NCI-H345 (cell line): ENCODE measurements around the gene SYT2.
"Not testable (repeated sequence)": the region's sequence is repeated elsewhere in the genome, so short reads cannot be mapped to it uniquely, and the experiment has no call there.

ENCODE experiments used
- DNase-seq: peaks from one replicate; lab custom pipeline; 2025; lab: John Stamatoyannopoulos, UW

The SYT2 gene

DNA sequence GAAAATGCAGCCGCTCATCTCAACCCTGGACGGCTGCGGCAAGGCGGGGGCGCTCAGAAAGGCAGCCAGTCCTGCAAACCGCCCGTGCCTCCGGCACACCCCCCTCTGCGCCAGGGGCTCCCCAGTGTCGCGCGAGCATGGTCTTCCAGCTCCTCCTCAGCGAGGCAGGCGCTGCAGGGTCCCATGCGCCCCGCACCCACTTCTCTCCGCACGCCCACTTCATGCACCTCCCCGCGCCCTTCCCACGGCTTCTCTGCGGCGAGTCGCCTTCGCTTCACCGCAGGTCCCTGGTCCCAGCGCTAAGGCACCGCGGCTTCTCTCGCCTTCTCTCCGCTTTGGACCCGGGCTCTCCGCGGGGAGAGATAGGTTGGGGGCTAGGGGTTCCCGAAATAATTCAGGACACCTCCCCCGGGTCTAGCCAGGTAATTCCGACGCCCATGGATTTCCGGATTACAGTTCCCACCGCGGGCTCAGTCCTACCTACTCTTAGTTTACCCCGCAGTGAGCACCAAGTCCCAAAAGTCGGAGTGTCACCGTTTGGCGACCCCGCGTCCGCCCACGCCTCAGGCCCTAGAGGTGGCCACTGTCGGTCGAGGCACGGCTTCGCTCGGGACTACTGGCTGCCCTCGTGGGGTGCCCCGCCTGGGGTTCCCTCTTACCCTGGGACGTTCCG is 67.5 kb downstream of the SYT2 start:
- DNase-seq = no peak

DNA sequence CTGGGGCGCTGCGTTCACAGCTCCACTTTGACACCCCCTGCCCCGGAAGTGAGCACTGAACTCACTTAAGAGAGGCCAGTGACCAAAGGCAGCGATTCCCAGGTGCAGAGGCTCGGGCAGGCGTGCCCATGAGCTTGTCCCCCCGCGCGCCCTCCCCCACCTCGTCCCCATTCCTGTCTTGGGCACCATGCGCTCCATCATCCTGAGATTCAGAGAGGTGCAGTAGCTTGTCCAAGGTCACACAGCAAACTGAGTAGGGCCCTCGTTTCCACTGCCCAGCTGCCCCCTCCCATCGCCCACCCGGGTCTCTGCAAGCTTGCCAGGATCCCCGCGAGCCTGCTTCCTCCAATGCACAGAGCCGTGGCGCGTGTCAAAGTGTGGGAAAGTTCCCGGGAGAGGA is 68.0 kb downstream of the SYT2 start:
- DNase-seq = no peak

DNA sequence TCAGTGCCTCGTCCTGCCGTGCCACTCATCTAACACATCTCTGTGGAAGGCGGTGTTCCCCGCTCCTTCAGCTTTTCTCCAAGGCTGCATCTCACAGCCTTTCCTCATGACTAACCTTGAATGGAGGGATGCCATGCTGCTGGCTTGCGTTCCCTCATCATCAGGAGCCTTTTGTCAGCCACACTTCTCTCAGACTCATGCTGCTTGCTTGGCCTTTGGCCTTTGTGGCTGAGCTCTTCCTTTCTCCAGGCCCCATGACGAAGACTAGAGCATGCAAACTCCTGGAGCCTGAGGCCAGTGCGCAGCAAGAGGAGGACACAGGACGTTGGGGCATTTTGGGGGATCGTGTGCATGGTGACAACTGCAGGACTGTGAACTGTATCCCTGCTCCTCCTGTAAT is 70.8 kb downstream of the SYT2 start:
- no peak for DNase-seq

DNA sequence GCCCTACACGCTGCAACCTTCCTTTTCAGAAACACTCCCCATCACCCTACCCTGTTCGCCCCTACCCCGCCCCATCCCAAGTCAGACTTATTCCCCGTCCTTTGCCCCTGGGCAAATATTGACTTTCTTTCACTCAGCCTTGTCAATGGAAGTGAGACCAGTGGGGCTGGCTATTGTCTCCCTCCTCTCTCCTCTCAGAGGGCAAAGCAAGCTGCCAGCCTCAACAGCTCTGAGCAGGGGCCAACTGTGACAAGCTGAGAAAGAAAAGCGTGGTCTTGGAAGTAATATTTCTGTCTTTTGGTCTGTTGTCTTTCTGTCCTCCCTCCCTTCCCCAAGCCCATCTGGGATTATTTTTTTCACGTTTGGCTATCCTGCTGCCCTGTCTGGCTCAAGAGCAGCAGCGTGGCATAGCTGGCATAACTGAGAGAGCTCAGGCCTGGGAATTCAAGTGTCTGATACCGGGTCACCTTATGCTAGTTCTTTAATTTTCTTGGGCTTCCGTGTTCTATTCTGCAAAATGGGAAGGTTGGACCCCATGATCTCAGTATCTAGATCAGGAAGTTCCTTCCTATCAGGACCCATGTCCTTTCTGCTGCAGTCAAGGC is 71.5 kb downstream of the SYT2 start:
- peak; percentile 55 for DNase-seq

DNA sequence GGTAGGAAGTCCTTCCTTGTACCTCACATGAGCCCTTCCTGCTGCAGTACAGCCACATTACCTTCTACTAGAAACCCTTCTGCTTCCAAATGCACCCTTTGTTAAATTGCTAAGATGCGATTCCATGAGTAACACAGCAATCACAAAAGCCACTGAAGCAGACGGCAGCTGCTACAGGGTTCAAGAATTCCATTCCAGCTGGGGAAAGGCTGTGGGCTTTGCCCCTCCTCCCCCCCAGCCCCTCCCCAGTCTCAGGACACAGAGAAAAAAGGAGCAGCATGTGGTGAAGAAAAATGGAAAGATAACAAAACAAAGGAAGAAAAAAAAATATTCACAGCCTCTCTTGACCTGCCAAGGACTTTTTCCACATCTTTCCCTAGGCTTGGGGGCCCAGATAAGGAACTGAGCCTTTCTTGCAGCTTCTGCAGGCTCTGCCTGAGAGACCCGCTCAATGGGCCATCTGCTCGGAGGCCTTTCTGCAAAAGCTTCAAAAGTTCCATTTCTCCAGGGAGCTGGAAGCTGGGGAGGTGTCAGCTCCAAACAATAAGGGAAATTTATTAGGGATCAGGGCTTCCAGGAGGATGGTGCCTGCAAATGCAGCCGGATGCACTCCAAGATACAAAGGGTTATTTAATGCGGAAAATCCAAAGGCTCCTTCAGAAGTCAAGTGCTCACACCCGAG is 72.1 kb downstream of the SYT2 start:
- no peak for DNase-seq

DNA sequence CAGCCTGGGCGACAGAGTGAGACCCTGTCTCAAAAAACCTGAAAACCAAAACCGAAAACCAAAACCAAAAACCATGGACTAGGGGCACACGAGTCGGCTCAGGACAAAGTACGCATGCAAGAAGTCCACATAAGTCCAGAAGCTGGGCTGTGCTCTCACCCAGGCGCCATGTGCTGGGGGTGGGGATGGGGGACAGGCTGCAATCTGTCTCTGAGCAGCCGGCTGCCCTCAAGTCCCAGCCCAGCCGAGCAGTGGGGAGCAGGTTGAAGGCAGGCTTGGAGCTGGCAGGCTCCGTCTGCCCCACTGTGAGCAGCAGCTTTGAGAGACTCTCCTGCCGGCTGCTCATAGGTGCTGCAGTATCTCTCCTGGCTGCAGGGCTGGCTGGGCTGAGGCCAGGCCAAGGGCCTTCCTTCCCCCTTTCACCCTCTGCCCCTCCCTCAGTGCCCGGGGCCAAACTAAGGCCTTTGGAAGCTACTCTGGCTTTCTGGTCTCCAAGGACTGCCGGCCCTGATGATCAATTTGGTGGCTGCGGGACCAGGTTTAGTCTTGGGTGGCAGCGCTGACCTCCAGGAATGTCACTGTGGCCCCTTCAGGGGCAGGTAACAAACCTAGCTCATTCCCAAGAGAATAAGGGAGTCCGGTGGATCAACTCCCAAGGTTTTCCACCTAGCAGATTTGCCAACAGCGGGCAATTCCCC is 72.8 kb downstream of the SYT2 start:
- not testable (repeated sequence) for DNase-seq

DNA sequence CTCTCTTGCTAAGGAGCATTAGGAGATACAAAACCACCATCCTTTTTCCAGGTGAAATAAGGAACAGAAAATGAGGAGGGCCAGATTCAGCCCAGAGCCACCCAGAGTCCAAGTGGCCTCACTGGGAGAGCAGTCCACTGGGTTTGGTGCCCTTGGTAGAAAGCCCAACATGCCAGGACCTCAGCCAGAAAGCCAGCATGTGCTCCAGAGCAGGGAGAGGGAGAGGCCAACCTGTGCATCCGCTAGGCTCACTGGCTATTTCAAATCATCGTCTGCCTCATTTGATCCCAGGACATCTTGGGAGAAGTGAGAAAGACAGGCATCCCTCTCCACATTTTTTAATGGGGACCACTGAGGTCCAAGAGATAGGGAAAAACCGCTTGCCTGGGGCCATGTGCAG is 74.1 kb downstream of the SYT2 start:
- DNase-seq = not testable (repeated sequence)

DNA sequence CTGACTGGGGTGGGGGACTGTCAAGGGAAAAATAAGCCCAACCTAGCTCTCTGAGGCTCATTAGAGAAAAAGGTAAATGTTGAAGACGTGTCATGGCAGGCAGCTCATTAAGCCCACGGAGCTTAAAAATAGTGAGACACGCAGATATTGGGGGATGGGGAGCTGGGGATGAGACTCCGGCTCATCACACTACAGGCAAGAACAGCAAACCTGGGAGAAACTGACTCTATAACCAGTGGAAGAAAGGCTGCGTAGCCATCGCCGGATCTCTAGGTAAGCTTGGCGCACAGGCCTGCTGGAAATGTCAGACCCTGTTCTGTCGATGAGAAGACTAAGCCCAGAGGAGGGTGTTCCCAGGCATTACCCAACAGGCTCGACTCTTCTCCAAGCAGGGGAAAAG is 78.0 kb downstream of the SYT2 start:
- no peak for DNase-seq

DNA sequence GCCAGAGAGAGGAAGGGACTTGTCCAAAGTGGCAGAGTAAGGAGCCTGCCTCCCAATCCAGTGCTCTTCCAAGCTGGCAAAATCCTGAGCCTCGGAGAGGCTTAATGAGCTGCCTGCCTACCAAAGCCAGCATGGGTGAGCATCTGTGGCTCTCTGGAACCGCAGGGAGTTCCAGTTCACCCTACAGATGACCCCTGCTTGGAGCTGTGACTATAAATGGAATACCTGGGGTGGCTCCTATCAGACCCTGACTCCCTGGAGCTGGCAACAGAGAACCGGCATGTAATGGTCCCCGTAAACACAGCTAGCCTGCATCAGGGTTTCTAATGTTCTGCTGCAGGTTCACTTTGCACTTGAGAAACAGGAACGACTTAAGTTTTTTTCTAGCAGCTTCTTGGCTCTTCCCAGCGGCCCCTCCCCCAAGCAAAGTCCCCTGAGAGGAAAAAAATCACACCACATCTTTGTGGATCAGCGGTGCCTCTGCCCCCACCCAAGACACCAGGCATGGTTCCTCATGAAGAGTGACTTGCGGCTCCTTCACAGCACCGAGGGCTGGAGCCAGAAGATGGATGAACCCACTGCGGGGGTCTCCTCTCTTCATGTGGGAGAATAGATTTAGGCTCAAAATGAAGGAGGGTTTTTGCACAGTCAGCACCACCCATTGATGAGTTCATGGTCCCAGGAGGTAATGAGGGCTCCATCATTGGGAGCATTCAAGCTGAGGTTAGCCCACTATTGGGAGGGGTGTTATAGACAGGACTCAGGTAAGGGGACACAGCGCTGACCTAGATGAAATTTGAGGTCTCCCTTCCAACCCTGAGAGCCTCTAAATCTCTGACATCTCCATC is 79.0 kb downstream of the SYT2 start:
- DNase-seq = no peak

DNA sequence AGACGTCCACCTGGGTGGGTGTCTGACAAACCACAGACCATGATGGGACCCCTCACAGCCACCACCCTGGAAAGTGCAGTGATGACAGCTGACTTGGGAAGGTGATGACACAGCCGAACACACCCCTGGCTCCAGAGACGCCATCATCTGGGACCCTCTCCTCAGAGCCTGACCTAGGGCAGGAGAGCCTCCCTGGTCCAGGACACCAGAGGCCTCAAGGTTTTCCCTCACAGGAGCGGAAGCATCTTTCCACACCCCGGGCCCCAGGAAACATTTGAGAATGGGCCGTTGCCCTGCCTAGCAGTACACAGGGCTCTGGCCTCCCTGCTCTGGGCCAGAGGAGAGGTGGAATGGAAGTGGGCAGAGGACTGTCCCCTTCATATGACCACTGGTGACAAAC is 79.7 kb downstream of the SYT2 start:
- DNase-seq = no peak

DNA sequence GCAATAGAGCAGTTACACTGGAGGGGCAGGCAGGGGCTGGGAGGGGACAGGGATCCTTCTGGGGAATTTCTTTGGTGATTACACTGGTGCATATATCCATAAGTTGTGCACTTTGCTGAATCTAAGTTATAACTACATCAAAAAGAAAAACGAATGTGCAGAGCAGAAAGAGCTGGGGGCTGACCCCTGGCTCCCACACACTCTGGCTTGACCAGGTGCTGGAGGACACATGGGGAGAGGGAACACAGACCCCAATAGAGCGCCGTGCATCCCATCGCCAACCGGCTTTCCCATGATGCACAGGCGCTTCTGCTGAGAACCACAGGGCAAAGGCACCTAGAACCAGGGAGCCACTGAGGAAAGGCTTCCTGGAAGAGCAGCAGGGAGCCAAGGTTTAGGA is 80.2 kb downstream of the SYT2 start:
- not testable (repeated sequence) for DNase-seq

DNA sequence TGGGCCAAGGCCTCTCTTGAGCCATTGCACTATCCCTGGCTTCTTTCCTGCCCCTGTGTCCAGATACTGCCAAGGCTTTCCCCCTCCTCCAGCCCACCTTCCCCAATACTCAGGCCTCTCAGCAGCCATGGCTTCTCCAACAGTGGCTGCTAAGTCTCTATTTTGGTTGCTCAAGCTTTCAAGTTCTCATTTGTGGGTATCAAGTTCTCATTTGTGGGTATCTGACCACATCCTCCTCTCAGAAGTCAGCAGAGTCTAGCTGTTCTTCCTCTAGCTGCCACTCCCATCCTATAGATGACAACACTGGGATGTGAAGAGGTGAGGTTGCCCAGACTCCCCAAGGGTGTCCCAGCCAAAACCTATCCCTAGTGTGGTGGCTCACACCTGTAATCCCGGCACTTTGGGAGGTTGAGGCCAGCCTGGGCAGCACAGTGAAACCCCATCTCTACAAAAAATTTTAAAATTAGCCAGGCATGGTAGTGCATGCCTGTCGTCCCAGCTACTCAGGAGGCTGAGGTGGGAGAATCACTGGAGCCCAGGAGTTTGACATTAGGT is 80.9 kb downstream of the SYT2 start:
- not testable (repeated sequence) for DNase-seq

DNA sequence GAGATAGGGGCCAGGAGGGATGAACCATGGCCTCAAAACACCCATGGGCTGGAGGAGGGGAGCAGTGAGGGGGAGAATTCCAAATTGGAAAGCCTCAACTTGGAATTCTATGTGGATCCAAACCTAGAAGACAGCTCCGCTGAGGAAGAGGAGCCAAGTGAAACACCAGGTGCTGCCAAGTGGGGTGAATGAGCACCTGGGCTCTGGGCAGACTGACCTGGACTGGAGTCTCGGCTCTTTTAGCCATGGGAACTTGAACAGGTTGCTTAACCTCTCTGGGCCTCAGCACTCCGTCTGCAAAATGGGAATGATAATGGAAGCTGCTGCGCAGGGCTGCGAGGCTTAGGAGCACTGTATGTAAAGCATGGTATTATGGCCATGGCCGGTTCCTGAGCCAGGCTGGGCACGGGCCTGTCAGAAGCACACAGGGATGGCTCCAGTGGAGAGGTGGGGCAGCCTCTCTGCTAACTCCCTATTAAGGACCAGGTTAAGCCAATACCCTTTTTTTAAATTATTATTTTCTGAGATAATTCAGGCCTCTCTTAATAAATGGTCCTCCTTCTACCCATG is 81.5 kb downstream of the SYT2 start:
- DNase-seq = no peak

DNA sequence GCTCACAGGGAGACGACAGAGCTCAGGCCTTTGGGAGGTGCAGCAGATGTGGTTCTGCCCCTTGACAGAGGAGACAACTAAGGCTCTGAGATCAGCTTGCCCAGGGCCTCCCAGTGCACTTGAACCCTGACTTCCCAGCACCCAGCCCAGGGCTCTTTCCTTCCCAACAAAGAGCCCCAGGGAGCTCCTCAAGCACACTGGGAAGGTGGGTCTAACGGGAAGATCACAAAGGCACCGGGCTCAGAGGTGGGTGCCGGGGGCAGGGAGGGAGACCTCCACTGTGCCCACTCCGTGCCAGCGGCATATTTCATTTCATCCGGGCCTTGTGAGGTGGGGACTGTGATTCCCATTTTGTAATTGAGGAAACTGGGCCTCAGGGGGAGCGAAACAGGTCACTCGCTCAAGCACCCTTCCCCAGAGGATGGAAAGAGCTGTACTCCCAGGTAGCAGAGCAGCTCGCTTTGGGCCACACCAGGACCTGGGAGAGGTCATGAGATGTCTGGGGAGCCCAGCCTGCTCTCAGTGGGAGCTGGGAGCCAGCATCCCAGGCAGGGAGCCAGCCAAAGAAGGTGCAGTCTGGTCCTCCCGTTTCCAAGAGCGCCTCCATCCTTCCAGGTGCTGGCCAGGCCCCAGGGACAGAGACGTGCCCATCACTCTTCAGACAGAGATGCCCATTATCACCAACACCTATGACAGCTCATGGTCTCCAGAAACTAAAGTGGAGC is 82.3 kb downstream of the SYT2 start:
- DNase-seq = no peak

DNA sequence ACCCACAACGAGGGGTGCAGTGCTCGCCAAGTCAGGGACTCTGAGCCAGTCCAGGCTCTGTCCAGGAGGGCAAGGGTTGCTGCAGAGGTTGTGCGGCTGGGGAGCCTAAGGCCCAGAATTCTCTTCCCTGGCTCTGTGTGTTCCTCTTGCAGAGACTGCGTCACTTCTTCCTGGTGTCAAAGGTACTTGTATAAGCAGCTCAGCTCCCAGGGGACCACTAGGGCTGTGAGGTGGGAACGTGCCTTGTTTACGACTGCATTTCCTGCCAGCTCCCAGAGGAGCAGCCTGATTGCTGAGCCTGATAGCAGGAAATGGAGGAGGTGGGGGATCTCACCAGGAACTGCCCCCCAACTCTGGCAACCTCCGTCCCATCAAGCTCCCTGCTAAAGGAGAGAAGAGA is 83.2 kb downstream of the SYT2 start:
- DNase-seq = peak; percentile 70

DNA sequence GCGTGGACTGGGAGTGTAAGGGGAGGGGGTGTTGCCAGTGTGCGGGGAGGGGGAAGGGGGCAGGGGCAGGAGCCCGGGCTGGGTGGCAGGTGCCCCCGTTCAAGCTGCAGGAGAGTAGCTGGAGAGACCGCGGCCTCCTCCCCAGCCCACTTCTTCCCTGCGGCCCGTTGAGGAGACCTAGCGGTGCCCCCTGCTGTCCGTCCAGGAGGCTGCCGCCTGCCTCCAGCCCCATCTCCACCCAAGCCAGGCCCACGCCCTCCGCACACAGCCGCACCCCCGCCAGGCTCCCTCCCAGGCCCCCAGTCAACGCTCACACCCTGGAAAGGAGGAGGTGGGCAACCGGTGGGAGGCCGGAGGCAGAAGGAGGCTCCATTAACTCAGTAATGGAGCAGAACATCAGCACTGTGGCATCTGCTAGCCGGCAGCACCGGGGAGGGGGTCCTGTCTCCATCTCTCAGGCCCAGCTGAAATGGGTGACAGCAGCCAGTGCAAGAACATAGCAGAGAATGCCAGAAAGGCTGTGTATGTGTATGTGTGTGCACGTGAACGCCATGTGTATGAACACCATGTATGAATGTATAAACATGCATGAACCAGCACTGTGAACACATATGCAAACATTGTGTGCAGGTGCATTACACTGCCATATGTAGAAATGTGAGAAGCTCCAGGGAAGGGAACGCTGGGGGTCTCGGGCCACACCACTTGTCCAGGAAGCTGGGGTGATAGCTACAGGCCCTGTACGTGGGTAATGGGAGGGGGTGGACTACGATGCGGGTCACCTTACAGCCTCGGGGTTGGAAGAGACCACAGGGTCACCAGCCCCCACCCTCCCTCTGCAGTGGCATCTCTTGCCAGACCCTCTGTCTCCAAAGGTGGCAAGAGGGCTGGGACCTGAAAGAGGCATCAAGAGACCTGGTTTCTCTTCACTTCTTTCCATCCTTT is 84.6 kb downstream of the SYT2 start:
- peak; percentile 43 for DNase-seq

DNA sequence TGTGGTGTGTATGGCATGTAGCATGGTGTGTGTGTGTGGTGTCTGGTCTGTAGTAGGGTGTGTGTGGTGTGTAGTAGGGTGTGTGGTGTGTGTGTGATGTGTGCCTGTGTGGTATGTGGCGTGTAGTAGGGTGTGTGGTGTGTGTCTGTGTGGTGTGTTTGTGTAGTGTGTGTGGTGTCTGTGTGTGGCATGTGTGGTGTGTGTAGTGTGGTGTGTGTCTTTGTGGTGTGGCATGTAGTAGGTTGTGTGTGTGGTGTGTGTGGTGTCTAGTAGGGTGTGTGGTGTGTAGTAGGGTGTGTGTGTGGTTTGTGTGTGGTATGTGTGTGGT is 85.5 kb downstream of the SYT2 start:
- DNase-seq = no peak

DNA sequence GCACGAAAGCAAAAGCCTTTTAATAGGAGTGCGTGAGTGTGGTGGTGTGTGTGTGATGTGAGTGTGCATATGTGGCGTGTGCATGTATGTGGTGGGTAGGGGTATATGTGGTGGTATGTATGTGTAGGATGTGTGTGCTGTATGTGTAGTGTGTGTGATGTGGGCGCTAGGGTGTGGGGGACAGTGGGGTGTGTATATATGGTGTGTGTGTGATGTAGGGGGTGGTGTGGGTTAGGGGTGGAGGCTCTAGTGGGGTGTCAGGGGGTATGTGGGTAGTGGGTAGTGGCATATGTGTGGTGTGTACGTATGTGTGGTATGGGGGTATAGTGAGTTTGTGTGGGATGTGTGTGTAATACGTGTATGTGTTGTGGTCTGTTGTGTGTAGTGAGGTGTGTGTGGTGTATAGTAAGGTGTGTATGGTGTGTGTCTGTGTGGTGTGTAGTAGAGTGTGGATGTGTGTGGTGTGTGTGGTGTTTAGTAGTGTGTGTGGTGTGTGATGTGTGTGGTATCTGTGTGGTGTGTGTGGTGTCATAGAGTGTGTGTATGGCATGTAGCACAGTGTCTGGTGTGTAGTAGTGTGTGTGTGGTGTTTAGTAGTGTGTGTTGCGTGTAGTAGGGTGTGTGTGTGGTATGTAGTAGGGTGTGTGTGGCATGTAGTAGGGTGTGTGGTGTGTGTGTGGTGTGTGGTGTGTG is 86.0 kb downstream of the SYT2 start:
- no peak for DNase-seq

DNA sequence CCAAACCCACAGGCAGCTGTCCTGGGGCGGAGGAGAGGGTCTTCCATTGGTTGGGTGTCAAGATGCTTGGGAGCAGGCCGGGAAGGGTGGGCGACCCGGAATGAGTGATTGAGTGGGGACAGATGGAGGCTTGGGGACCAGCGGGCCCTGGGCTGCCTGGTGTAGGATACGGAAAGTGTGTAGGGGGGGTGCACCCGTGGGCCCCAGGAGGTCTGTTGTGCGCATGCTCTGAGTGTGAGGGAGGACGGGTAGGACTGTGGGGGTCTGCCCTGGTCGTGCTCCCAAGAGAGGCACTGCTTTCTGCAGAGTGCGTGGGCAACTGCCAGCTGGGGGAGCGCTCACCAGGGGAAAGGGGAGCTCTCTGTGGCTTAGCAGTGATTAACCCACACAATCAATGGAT is 86.8 kb downstream of the SYT2 start:
- not testable (repeated sequence) for DNase-seq
